GM19238 (cell line): ENCODE measurements around the gene ZNF276.
"Not testable (repeated sequence)": the region's sequence is repeated elsewhere in the genome, so short reads cannot be mapped to it uniquely, and the experiment has no call there.

ENCODE experiments used
- DNase-seq: peaks from one replicate; pipeline ENCODE4 v3.0.0; 2011; ENCODE audit warnings: low spot score; ENCODE audit not compliant: insufficient read length

The ZNF276 gene, protein sequence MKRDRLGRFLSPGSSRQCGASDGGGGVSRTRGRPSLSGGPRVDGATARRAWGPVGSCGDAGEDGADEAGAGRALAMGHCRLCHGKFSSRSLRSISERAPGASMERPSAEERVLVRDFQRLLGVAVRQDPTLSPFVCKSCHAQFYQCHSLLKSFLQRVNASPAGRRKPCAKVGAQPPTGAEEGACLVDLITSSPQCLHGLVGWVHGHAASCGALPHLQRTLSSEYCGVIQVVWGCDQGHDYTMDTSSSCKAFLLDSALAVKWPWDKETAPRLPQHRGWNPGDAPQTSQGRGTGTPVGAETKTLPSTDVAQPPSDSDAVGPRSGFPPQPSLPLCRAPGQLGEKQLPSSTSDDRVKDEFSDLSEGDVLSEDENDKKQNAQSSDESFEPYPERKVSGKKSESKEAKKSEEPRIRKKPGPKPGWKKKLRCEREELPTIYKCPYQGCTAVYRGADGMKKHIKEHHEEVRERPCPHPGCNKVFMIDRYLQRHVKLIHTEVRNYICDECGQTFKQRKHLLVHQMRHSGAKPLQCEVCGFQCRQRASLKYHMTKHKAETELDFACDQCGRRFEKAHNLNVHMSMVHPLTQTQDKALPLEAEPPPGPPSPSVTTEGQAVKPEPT

DNA sequence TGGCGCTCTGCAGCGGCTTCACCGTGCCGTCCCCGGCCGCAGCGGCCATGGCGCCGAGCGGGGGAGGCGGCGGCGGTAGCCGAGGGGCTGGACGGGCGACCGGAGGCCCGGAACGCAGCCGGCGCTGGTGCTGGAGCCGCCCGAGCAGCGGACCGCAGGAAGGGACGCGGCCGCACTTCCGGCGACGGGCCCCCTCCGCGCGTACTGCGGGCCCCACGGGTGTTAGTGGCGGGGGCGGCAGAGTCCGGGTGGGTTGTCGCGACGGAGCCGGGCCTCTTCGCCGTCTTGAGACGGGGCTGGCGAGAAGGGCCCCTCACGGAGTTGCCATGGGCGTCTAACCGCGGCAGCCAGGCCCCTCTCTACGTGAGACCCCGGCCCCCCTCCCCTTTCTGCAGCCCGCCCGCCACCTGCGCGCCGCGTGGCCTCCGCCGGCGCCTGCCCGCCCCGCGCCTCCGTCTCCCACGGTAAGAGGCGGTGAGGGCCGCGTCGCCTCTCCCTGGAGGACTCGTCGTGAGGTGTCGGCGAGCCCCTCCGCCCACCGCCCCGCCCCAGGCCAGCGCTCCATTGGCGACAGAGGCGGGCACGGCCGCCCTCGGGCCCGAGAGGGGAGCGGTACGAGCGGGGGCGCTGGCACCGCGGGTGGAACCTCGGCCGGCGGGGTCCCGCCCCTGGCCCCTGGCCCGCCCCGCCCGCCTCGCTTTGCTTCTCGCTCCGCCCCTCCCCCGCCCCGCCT lies at the start of gene ZNF276, which contains the start of gene VPS9D1:
ZNF276 (plus strand) TSS at position 725 of the 733 bp plus-strand sequence. CDS start 104 bp downstream, outside the sequence.
VPS9D1 (minus strand) TSS at position 86 of the 733 bp plus-strand sequence; CDS start at position 49, 37 bp downstream.
- DNase-seq: peak; percentile 82

DNA sequence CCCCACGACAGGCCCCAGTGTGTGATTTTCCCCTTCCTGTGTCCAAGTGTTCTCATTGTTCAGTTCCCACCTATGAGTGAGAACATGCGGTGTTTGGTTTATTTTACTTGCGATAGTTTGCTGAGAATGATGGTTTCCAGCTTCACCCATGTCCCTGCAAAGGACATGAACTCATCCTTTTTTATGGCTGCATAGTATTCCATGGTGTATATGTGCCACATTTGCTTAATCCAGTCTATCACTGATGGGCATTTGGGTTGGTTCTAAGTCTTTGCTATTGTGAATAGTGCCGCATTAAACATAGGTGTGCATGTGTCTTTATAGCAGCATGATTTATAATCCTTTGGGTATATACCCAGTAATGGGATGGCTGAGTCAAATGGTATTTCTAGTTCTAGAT lies 49.8 kb upstream of the ZNF276 start:
- not testable (repeated sequence) for DNase-seq

DNA sequence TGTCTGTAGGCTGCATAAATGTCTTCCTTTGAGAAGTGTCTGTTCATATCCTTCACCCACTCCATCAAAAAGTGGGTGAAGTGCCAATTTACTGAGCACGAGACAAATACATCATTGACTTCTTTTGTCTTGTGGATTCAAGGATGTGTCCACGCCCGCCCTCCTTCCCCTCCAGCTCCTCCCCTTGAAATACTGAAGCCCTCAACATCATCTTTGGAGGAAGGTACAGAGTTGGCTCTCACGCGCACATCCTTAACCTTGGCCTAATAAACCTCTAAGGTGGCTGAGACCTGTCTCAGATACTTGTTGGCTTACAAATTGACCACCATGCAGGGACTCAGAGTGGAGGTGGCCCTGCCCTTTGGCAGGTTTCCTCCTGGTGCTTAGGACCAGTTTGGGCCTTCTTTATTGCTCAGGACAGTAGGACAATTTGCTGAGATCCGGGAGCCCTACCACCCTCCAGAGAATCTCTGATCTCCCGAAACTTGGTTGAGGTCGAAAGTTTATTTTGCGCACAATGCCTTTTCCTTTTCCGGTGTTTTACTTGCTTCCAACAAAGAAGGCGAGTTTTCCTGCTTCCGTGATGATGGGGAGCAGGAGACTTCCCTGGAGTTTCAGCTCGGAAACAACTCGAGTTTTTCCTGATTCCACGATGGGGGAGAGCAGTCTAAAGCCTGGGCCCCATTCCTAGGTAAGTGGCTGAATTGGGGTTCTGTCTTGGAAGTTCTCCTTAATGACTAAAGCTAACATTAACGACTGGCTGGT lies 49.0 kb upstream of the ZNF276 start:
- DNase-seq: no peak

DNA sequence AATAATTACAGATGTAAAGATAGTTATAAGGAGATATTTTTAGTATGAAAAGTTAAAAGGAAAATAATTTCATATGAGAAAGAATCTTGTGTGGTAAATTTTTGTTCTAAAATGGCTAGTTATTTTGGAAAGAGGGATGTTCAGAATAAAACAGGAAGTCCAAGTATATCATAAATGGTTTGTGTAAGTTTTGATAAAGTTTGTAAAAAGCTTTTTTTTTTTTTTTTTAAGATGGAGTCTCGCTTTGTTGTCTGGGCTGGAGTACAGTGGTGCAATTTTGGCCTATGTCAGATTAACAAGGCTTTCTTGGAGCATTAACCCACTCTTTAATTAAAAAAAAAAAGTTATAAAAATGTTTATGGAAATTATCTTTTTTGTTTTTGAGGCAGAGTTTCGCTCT lies 43.1 kb upstream of the ZNF276 start:
- no peak for DNase-seq

DNA sequence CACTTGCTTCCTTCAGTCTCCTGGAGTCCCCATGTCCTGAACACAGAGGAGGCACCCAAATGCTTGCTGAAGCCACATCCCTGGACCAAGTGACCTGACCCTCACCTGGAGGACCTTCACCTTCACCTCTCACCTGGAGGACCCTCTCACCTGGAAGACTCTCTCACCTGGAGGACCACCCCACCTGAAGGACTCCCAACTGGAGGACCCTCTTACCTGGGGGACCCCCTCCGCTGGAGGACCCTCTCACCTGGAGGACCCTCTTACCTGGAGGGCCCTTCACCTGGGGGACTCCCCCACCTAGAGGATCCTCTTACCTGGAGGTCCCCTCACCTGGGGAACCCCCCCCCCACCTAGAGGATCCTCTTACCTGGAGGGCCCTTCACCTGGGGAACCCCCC lies 35.4 kb upstream of the ZNF276 start:
- DNase-seq: no peak

DNA sequence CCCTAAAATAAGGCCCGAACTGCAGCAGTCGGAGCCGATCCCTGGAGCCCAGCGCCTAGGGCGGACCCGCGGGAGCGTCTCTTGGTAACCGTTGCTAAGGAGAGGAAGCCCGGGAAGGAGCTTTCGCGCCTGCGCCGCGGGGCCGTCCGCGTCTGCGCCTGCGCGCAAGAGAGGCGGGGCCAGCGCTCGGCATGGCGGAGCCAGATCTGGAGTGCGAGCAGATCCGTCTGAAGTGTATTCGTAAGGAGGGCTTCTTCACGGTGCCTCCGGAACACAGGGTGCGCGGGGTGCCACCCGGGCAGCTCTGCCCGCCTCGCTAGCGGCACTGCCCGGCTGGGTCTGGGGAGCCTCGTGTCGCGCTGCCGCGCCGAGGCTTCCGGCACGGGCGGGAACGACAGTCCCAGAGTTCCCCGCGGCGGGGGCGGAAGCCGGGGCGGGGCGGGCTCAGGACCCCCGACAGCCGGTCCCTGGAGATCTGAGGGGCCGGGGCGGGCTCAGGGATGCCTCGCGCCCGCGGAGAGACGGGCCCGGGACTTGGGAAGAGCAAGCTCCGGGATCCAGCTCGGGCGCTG lies 34.7 kb upstream of the ZNF276 start, which contains the start of gene CDK10:
CDK10 (plus strand) TSS at position 170 of the 572 bp plus-strand sequence; CDS start at position 192, 22 bp downstream.
- peak; percentile 93 for DNase-seq

DNA sequence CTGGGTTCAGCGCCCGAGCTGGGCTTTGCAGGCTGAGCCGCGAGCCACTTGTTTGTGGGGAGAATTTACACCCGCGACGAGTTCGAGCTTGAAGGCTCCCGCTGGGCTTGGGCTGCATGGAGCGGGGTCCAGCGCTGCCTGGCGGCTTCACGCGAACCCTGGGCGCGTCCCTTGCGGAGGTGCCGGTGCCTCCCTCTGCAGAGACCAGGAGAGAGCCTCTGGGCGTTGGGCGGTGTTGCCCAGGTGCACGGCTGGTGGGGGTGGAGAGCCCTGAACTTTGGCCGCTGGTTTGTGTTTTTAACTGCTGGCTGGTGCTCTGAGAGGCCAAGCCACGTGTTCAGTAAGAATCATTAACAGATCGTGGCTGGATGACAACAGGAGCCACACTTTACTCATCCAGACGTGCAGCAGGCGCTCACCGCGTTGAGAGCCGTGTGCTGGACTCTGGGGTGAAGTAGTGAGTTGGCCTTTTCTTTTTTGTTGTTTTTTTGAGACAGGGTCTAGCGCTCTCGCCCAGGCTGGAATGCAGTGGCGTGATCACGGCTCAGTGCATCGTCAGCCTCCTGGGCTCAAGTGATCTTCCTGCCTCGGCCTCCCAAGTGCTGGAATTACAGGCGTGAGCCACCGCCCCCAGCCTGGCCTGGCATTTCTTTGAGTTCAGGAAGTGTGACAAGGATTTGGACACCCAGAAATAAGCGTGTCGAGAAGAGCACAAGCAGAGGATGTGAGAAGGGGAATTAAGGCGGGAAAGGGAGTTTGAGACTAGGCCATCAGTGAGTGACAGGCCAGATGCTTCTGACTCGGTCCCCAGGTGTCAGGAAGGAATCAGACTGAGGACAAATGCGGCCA lies 34.0 kb upstream of the ZNF276 start:
- DNase-seq: peak; percentile 74

DNA sequence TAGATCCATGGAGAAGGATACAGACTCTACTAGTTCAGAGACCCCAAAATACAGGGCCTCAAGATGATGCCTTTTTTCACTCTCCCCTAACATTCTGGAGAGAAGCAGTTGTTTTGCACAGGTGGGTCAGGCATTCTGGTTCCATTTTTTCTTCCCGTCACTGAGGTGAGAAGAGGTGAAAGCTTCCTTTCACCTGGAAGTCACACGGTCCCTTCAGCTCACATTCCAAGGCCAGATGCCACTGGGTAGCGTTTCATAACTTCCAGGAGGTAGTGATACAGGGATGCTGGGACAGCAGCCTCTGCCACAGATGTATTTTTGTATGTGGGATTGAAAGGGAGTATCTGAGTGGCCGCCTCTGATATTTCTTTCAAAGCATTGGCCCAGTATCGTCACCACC lies 32.9 kb upstream of the ZNF276 start:
- no peak for DNase-seq

DNA sequence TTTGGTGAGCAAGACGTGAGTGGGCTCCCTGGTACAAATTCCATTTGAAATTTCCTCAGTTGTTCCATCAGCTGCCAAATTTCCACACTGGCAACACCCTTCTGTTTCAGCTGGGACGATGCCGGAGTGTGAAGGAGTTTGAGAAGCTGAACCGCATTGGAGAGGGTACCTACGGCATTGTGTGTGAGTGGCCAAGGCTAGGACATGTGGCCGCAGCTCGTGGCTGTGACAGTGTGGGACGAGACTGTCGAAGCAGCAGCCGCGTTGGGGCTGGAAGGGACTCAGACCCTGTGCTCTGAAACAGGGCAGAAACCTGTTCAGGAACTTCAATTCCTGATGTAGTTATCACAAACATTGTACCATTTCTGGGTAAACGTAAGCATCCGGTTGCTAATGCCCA lies 32.2 kb upstream of the ZNF276 start:
- no peak for DNase-seq

DNA sequence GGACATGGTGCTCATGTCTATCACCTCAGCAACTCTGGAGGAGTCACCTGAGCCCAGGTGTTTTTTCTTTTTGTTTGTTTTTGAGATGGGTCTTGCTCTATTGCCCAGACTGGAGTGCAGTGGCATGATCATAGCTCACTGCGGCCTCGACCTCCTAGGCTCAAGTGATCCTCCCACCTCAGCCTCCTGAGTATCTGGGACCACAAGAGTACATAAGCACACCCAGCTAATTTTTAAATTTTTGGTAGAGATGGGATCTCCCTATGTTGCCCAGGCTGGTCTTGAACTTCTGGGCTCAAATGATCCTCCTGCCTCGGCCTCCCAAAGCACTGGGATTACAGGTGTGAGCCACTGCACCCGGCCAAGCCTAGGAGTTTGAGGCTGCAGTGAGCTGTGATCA lies 31.7 kb upstream of the ZNF276 start:
- DNase-seq: not testable (repeated sequence)

DNA sequence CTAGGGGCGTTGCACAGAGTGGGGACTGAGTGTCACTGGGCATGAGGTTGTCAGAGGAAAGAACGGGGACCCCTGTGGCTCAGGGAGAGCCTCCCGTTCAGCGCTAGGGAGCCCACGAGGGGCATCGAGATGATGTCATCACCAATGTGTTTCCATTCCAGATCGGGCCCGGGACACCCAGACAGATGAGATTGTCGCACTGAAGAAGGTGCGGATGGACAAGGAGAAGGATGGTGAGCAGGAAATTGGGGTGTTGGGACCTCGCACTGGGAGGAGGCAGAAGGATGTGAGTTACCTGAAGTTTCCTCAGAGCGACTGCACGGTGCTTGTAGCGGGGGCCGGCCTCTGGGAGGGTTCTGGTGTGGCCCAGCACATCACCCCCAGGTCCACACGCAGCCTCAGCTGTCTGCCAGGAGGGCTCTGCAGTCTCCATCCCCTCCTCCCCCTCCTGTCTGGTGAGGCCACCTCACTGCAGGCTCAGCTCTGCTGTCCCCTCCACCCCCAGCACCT lies 30.9 kb upstream of the ZNF276 start:
- no peak for DNase-seq

DNA sequence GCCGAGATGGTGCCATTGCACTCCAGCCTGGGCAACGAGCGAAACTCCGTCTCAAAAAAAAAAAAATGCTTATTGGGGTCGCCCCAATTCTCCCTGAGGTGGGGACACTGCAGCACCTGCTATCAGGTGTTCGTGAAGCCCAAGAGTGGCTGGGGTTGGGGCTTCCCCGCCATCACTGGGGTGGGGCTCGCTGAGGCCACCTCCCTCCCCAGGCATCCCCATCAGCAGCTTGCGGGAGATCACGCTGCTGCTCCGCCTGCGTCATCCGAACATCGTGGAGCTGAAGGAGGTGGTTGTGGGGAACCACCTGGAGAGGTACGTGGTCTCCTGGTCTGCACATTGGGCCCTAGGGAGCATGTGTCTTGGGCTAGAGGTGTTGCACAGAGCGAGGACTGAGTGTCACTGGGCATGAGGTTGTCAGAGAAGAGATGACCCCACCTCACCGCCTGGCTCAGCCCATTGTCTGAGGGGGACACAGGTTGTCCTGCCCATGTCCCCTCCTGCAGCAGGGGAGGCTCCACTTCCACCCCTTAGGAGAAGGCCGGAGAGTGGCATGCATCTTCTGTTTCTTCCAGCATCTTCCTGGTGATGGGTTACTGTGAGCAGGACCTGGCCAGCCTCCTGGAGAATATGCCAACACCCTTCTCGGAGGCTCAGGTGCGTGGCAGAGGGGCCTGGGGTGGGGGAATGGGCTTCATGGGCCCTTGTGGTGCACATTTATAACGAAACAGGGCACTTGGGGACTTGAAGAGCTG lies 29.9 kb upstream of the ZNF276 start:
- no peak for DNase-seq

DNA sequence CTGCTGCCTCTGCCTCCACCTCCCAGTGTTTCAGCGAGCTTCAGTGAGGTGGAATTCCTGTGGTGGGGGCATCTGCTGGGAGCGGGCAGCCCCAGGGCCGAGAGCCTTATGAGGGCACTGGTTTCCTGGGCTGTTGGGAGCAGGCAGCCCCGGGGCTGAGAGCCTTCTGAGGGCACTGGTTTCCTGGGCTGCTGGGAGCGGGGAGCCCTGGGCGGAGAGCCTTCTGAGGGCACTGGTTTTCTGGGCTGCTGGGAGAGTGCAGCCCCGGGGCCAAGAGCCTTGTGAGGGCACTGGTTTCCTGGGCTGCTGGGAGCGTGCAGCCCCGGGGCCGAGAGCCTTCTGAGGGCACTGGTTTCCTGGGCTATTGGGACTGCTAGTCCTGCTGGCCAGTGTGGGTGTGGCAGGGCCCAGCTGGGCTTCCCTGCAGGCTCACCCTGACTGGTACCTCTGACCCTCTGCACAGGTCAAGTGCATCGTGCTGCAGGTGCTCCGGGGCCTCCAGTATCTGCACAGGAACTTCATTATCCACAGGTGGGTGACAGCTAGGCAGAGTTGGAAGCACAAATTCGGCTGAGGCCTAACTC lies 29.3 kb upstream of the ZNF276 start:
- no peak for DNase-seq

DNA sequence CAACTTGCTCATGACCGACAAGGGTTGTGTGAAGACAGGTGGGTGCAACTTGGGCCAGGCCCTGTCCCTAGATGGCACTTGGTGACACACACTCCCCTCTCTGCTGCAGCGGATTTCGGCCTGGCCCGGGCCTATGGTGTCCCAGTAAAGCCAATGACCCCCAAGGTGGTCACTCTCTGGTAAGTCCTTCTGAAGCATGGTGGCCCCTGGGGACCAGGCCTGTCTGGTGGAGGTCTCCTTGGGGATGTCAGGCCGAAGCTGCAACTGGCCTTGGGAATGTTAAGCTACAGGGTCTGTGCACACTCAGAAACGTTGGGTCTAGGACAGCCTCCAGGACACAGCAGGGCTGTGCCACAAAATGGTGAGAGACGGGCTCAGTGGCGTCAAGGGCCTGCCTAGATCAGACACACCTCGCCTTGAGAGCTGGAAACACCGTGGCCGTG lies 28.0 kb upstream of the ZNF276 start:
- no peak for DNase-seq

DNA sequence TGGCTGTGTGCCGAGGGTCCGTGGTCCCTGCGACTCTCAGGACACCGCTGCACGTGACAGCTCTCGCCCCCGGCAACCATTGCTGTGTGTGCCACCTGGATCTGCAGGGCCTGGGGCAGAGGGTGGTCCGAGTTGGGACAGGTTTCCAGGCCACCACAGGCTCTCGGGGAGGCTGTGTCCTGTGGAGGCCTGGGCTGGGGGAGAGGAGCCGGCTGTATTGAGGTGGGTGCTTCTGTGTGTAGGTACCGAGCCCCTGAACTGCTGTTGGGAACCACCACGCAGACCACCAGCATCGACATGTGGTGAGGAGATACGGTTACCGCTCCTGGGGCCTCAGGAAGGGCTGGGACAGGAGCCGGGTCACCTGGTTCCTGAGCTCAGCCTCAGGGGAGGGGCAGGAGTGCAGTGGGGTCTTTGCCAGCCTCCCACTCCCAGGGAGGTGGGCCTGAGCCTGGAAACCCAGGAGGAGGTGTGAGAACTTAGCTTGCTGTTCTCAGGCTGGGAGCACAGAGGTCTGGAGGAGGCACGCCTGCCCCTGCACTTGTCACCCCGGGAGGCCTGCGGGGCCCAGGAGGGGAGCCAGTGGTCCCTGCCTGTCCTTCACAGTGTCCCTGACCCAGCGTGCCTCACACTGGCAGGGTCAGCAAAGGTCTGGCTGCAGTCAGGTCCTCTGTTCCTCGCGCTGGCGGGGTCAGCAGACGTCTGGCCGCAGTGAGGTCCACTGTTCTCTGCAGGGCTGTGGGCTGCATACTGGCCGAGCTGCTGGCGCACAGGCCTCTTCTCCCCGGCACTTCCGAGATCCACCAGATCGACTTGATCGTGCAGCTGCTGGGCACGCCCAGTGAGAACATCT lies 27.2 kb upstream of the ZNF276 start:
- DNase-seq: no peak

DNA sequence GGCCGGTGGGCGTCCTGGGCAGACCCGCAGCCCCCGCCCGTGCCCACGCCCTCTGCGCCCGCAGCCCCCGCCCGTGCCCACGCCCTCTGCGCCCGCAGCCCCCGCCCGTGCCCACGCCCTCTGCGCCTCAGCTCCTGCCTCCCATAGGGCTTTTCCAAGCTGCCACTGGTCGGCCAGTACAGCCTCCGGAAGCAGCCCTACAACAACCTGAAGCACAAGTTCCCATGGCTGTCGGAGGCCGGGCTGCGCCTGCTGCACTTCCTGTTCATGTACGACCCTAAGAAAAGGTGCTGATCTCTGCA lies 26.6 kb upstream of the ZNF276 start:
- not testable (repeated sequence) for DNase-seq

DNA sequence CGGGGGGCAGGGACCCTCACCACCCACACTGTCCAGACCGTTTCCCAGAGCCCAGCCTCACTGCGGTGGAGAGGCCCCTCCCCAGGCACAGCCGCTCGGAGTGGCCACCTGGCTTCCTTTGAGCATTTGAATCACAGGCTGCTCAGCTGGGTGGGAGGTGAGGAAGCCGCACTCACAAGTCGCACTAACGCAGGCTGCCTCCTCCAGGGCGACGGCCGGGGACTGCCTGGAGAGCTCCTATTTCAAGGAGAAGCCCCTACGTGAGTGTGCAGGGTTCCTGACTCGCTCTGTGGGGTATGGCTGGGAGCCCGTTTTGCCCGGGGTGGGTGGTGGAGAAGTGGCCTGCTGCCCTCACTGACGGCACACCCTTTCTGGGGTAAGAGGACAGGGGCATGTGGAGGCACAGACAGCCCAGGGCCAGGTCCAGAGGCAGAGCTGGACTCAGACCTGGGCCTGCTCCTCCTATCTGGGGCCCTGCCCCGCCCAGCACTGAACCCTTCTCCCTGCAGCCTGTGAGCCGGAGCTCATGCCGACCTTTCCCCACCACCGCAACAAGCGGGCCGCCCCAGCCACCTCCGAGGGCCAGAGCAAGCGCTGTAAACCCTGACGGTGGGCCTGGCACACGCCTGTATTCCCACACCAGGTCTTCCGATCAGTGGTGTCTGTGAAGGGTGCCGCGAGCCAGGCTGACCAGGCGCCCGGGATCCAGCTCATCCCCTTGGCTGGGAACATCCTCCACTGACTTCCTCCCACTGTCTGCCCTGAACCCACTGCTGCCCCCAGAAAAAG lies 26.1 kb upstream of the ZNF276 start:
- no peak for DNase-seq
